Activated CD4-positive, CD25-positive, alpha-beta regulatory T cell treated with anti-CD3 and anti-CD28 coated beads, Interleukin-2, amount 50 U/mL, for 24 hours (primary cell): ENCODE data around the gene ACCSL.

ENCODE experiments used
- ATAC-seq, 2 donors: fragments of 150-1000 bp; cut with Tn5 transposase; one replicate each; pipeline ENCODE4 v1.10.0; 2021; ENCODE audit warnings: mild to moderate bottlenecking in 1 of 2, moderate library complexity in 1 of 2

ACCSL gene

GRCh38 chr11:44047931-44048431, at the start of gene ACCSL:
Gene ACCSL, plus strand, starts transcription at chr11:44047981. Its CDS starts 56 bp downstream, at chr11:44048037.
- no peak for ATAC-seq

GRCh38 chr11:43998308-43998707, 49.5 kb upstream of the ACCSL start:
- no peak for ATAC-seq

GRCh38 chr11:44000731-44001130, 47.0 kb upstream of the ACCSL start:
- no peak for ATAC-seq

- no peak for ATAC-seq
Observed at GRCh38 chr11:44002191-44003093, 45.3 kb upstream of the ACCSL start.

- ATAC-seq = no peak
Observed at GRCh38 chr11:44003736-44004451, 43.9 kb upstream of the ACCSL start.

GRCh38 chr11:44004452-44005062, 43.2 kb upstream of the ACCSL start:
- no peak for ATAC-seq

- ATAC-seq = no peak
Observed at GRCh38 chr11:44005063-44005701, 42.6 kb upstream of the ACCSL start.

GRCh38 chr11:44005956-44006355, 41.8 kb upstream of the ACCSL start:
- ATAC-seq = no peak

GRCh38 chr11:44006917-44007361, 40.8 kb upstream of the ACCSL start:
- ATAC-seq = no peak

- no peak for ATAC-seq
Observed at GRCh38 chr11:44007481-44008087, 40.2 kb upstream of the ACCSL start.

GRCh38 chr11:44008088-44008501, 39.7 kb upstream of the ACCSL start:
- ATAC-seq = no peak

- ATAC-seq = no peak
Observed at GRCh38 chr11:44008698-44009097, 39.1 kb upstream of the ACCSL start.

GRCh38 chr11:44010789-44011251, 37.0 kb upstream of the ACCSL start:
- no peak for ATAC-seq

GRCh38 chr11:44011797-44012196, 36.0 kb upstream of the ACCSL start:
- ATAC-seq = no peak

GRCh38 chr11:44014968-44015623, 32.7 kb upstream of the ACCSL start:
- no peak for ATAC-seq

GRCh38 chr11:44015624-44016007, 32.2 kb upstream of the ACCSL start:
- no peak for ATAC-seq

- no peak for ATAC-seq
Observed at GRCh38 chr11:44016131-44016530, 31.6 kb upstream of the ACCSL start.

- no peak for ATAC-seq
Observed at GRCh38 chr11:44016546-44017442, 31.0 kb upstream of the ACCSL start.

- ATAC-seq = no peak
Observed at GRCh38 chr11:44017443-44018126, 30.2 kb upstream of the ACCSL start.

GRCh38 chr11:44018127-44018521, 29.7 kb upstream of the ACCSL start:
- ATAC-seq = no peak
